H1 (cell line): ENCODE measurements around the gene CYLD. TPM values are rescaled to one million over a fixed set of nuclear protein-coding genes. Genes with fewer than 3 reads are reported as not detected.

Experiments
- CTCF ChIA-PET: fragments of 300-600 bp; sonication (Branson Sonifier 250); formaldehyde crosslinking; loops from one replicate; lab custom pipeline; 2021; ENCODE audit not compliant: partially characterized antibody; lab: Charles Lee
- POLR2A ChIA-PET: fragments of 300-600 bp; sonication (Branson Sonifier 250); formaldehyde crosslinking; loops from one replicate; lab custom pipeline; 2021; ENCODE audit warnings: inconsistent platforms; ENCODE audit not compliant: partially characterized antibody; lab: Charles Lee
- DNase-seq, 2 experiments: peaks; one replicate each; pipeline versions ENCODE4 v3.0.0 to v3.0.0-alpha.2; 2010 to 2022; ENCODE audit warnings: low spot score in 2 of 2, low read depth in 1 of 2, mixed read lengths in 1 of 2
- FAIRE-seq: peaks from 2 replicates; lab custom pipeline; 2011; peaks lifted over from hg19 to GRCh38; lab: Jason Lieb, UNC
- H2AFZ ChIP-seq: 2 replicates; pipeline ENCODE4 v1.8.1; 2012; ENCODE audit warnings: low read length, inconsistent platforms
- H2AK5ac ChIP-seq: 2 replicates; pipeline ENCODE4 v1.6.1; 2013; ENCODE audit warnings: low read depth, low read length
- H2BK120ac ChIP-seq: replicated peaks from 2 replicates; pipeline ENCODE3; 2013; ENCODE audit warnings: low read depth, low read length, inconsistent platforms
- H2BK12ac ChIP-seq: 2 replicates; pipeline ENCODE4 v1.6.1; 2013; ENCODE audit warnings: low read depth, low read length
- H2BK15ac ChIP-seq: 2 replicates; pipeline ENCODE4 v1.6.1; 2013; ENCODE audit warnings: low read length
- H2BK20ac ChIP-seq: 2 replicates; pipeline ENCODE4 v1.6.1; 2013; ENCODE audit warnings: low read length
- H2BK5ac ChIP-seq: 2 replicates; pipeline ENCODE4 v1.6.1; 2013; ENCODE audit warnings: low read depth, low read length
- H3K14ac ChIP-seq: 2 replicates; pipeline ENCODE4 v1.6.1; 2013; ENCODE audit warnings: inconsistent platforms; ENCODE audit not compliant: insufficient read length
- H3K18ac ChIP-seq: 2 replicates; pipeline ENCODE4 v1.6.1; 2013; ENCODE audit warnings: low read length; ENCODE audit errors: extremely low read depth
- H3K23ac ChIP-seq: 2 replicates; pipeline ENCODE4 v1.6.1; 2013; ENCODE audit warnings: inconsistent platforms; ENCODE audit not compliant: insufficient read length
- H3K23me2 ChIP-seq: 2 replicates; pipeline ENCODE4 v1.6.1; 2013; ENCODE audit warnings: low read depth, low read length
- H3K27ac ChIP-seq: 2 replicates; pipeline ENCODE4 v1.6.1; 2011; ENCODE audit warnings: low read depth, low read length, inconsistent platforms
- H3K27me3 ChIP-seq, 4 experiments: replicated peaks in 1 of 4; 1 replicate in 1 of 4; 2 replicates in 3 of 4; pipeline versions ENCODE4 v1.6.1 to v1.8.1; 2011 to 2013; ENCODE audit warnings: low read length in 3 of 4, mild to moderate bottlenecking in 3 of 4, inconsistent platforms in 2 of 4, mixed read lengths in 2 of 4, moderate library complexity in 1 of 4; ENCODE audit not compliant: control insufficient read depth in 3 of 4, insufficient read depth in 3 of 4; ENCODE audit errors: extremely low read depth in 1 of 4
- H3K36me3 ChIP-seq, 4 experiments: 2 replicates each; pipeline versions ENCODE4 v1.6.1 to v1.8.1; 2011 to 2013; ENCODE audit warnings: mild to moderate bottlenecking in 4 of 4, low read length in 3 of 4, moderate library complexity in 2 of 4, control low read depth in 1 of 4, inconsistent platforms in 1 of 4; ENCODE audit not compliant: insufficient read depth in 4 of 4, control insufficient read depth in 2 of 4
- H3K4ac ChIP-seq: replicated peaks from 2 replicates; pipeline ENCODE3; 2013; ENCODE audit warnings: low read length, low read depth, mixed read lengths, inconsistent platforms; ENCODE audit not compliant: insufficient read length
- H3K4me1 ChIP-seq, 4 experiments: replicated peaks in 1 of 4; 1 replicate in 1 of 4; 2 replicates in 3 of 4; pipeline versions ENCODE4 v1.6.1 to v1.8.1; 2011 to 2013; ENCODE audit warnings: low read length in 3 of 4, inconsistent platforms in 2 of 4, mixed read lengths in 1 of 4; ENCODE audit not compliant: insufficient read depth in 4 of 4, control insufficient read depth in 3 of 4
- H3K4me2 ChIP-seq, 2 experiments: 2 replicates each; pipeline versions ENCODE4 v1.6.1 to v1.8.1; 2011 to 2013; ENCODE audit warnings: low read depth in 2 of 2, low read length in 2 of 2, control low read depth in 1 of 2, inconsistent platforms in 1 of 2, mild to moderate bottlenecking in 1 of 2; ENCODE audit not compliant: insufficient read depth in 1 of 2
- H3K4me3 ChIP-seq, 4 experiments: fragments of 200-600, 300-600 bp in 1 of 4; sonication (generic), shearing (Covaris generic), sonication (Bioruptor Twin) in 1 of 4; 2 replicates each; pipeline versions ENCODE4 v1.5.1 to v1.8.1; 2011 to 2016; ENCODE audit warnings: low read length in 4 of 4, low read depth in 3 of 4, control low read depth in 2 of 4, inconsistent platforms in 2 of 4, mild to moderate bottlenecking in 2 of 4, mixed read lengths in 1 of 4, moderate library complexity in 1 of 4; ENCODE audit not compliant: insufficient read depth in 2 of 4; ENCODE audit errors: extremely low read depth in 1 of 4
- H3K56ac ChIP-seq: replicated peaks from 2 replicates; pipeline ENCODE3; 2013; ENCODE audit warnings: low read depth, mild to moderate bottlenecking, mixed read lengths, low read length, inconsistent platforms; ENCODE audit not compliant: insufficient read length
- H3K79me1 ChIP-seq: 2 replicates; pipeline ENCODE4 v1.6.1; 2013; ENCODE audit warnings: low read depth, low read length, control low read depth
- H3K79me2 ChIP-seq, 2 experiments: 2 replicates each; pipeline versions ENCODE4 v1.6.1 to v1.8.1; 2012 to 2013; ENCODE audit warnings: low read length in 2 of 2, mild to moderate bottlenecking in 2 of 2, inconsistent platforms in 1 of 2; ENCODE audit not compliant: insufficient read depth in 2 of 2, control insufficient read depth in 1 of 2
- H3K9ac ChIP-seq, 4 experiments: replicated peaks in 1 of 4; 1 replicate in 1 of 4; 2 replicates in 3 of 4; pipeline versions ENCODE4 v1.6.1 to v1.8.1; 2011 to 2013; ENCODE audit warnings: low read depth in 3 of 4, low read length in 3 of 4, control low read depth in 2 of 4, mild to moderate bottlenecking in 2 of 4, moderate library complexity in 2 of 4, inconsistent platforms in 1 of 4; ENCODE audit errors: extremely low read depth in 1 of 4
- H3K9me3 ChIP-seq, 2 experiments: 2 replicates each; pipeline versions ENCODE4 v1.6.1 to v1.8.1; 2012 to 2013; ENCODE audit warnings: mild to moderate bottlenecking in 2 of 2, moderate library complexity in 2 of 2, control low read depth in 1 of 2, inconsistent platforms in 1 of 2, low read depth in 1 of 2, low read length in 1 of 2, mixed read lengths in 1 of 2; ENCODE audit not compliant: insufficient read depth in 2 of 2
- H4K20me1 ChIP-seq, 2 experiments: replicated peaks in 1 of 2; 2 replicates each; pipeline versions ENCODE3 to v1.8.1; 2011 to 2013; ENCODE audit warnings: inconsistent platforms in 2 of 2, low read length in 2 of 2, mild to moderate bottlenecking in 1 of 2; ENCODE audit not compliant: insufficient read depth in 2 of 2, control insufficient read depth in 1 of 2
- H4K5ac ChIP-seq: 2 replicates; pipeline ENCODE4 v1.6.1; 2013; ENCODE audit warnings: low read length, low read depth, mixed read lengths, inconsistent platforms; ENCODE audit not compliant: insufficient read length
- H4K8ac ChIP-seq: 2 replicates; pipeline ENCODE4 v1.8.0; 2013; ENCODE audit warnings: mild to moderate bottlenecking, moderate library complexity, low read length, inconsistent platforms; ENCODE audit not compliant: insufficient read depth; ENCODE audit errors: extremely low read depth
- H4K91ac ChIP-seq: replicated peaks from 2 replicates; pipeline ENCODE3; 2013; ENCODE audit warnings: low read length, mixed read lengths, inconsistent platforms; ENCODE audit not compliant: insufficient read length
- CBX5 ChIP-seq: fragments of 300-800, 300-1000 bp; sonication (generic); IDR thresholded peaks from 2 replicates; pipeline ENCODE4 v1.7.1; 2016; ENCODE audit warnings: antibody characterized with exemption, low read length, low read depth
- EP300 ChIP-seq, 2 experiments: IDR thresholded peaks; 1 replicate in 1 of 2; 2 replicates in 1 of 2; pipeline ENCODE4 v1.6.1; 2011 to 2012; ENCODE audit warnings: low read depth in 2 of 2, low read length in 2 of 2, mild to moderate bottlenecking in 2 of 2, borderline replicate concordance in 1 of 2, inconsistent platforms in 1 of 2, moderate library complexity in 1 of 2
- GABPA ChIP-seq: IDR thresholded peaks from 2 replicates; pipeline ENCODE4 v1.6.1; 2011; ENCODE audit warnings: mild to moderate bottlenecking, low read length, moderate library complexity, borderline replicate concordance; ENCODE audit not compliant: insufficient read depth
- HDAC2 ChIP-seq, 2 experiments: fragments of 300-600 bp in 1 of 2; sonication (generic) in 1 of 2; IDR thresholded peaks; 2 replicates each; pipeline ENCODE4 v1.6.1; 2011 to 2012; ENCODE audit warnings: low read depth in 2 of 2, low read length in 2 of 2, mild to moderate bottlenecking in 2 of 2, moderate library complexity in 2 of 2, borderline replicate concordance in 1 of 2, inconsistent platforms in 1 of 2
- JUND ChIP-seq: IDR thresholded peaks from 2 replicates; pipeline ENCODE4 v1.6.1; 2011; ENCODE audit warnings: mild to moderate bottlenecking, improper control_type of control experiment, low read length
- KDM1A ChIP-seq: fragments of 200-600, 300-600 bp; sonication (generic); IDR thresholded peaks from 2 replicates; pipeline ENCODE4 v1.7.1; 2016; ENCODE audit warnings: mild to moderate bottlenecking, low read length, borderline replicate concordance
- KDM5A ChIP-seq: fragments of 200-600 bp; IDR thresholded peaks from 2 replicates; pipeline ENCODE4 v1.7.1; 2012; ENCODE audit warnings: mild to moderate bottlenecking, low read length, inconsistent platforms, mixed read lengths
- PHF8 ChIP-seq: fragments of 200-600 bp; sonication (generic); conservative IDR thresholded peaks from 2 replicates; pipeline ENCODE4 v1.7.1; 2012; ENCODE audit warnings: low read depth, mild to moderate bottlenecking, inconsistent platforms, low read length, moderate library complexity
- RBBP5 ChIP-seq: IDR thresholded peaks from 2 replicates; pipeline ENCODE4 v1.7.1; 2012; ENCODE audit warnings: low read depth, mild to moderate bottlenecking, inconsistent platforms, low read length, moderate library complexity, borderline replicate concordance
- SIRT6 ChIP-seq: IDR thresholded peaks from one replicate; pipeline ENCODE4 v1.7.1; 2012; ENCODE audit warnings: low read length, inconsistent platforms
- SIX5 ChIP-seq: IDR thresholded peaks from 2 replicates; pipeline ENCODE4 v1.6.1; 2011; ENCODE audit warnings: mild to moderate bottlenecking, low read depth, low read length
- WGBS, 2 experiments: shearing (Covaris generic) in 1 of 2; methylation state at CpG; one replicate each; pipeline versions ENCODE4 v1.1.6 to v1.1.7; 2013 to 2015; ENCODE audit warnings: low lambda C conversion rate in 2 of 2, mixed read lengths in 2 of 2, inconsistent platforms in 1 of 2, low coverage in 1 of 2, missing lambda C conversion rate in 1 of 2; ENCODE audit not compliant: insufficient replicate concordance in 2 of 2, insufficient coverage in 1 of 2, insufficient read length in 1 of 2; ENCODE audit errors: extremely low coverage in 1 of 2, missing lambda C conversion rate in 1 of 2; 5-methylcytosine and 5-hydroxymethylcytosine counted together
- polyA plus RNA-seq, 7 experiments: library from polyadenylated mRNA; depleted of rRNA in 3 of 7; stranded (reverse) in 5 of 7; unstranded in 2 of 7; fragments of >200 nt in 5 of 7; fragments of 200-250 nt in 2 of 7; gene quantifications; 1 replicate in 5 of 7; 2 replicates in 1 of 7; 4 replicates in 1 of 7; pipeline versions ENCODE4 v1.2.1 to v1.2.3, GENCODE V29; 2011 to 2013; ENCODE audit warnings: missing spikeins in 2 of 7, mixed read lengths in 2 of 7
- total RNA-seq: library from RNA; stranded (reverse); fragmentation: NEBNext Ultra II Directional; extraction: Animal tissue kit (Norgen Biotek cat#: 25700); gene quantifications from 2 replicates; pipeline ENCODE4 v1.2.1, GENCODE V29; 2021
- TF ChIP-seq, protein P1 (sequence below): IDR thresholded peaks from 2 replicates; pipeline ENCODE4 v1.6.1; 2012; ENCODE audit warnings: low read length, inconsistent platforms

Gene CYLD
- total and polyA plus RNA-seq, 2 of the 8 experiments (the other 6 are each of a cell fraction or from before 2014, with no cell fraction given) = 3.7 to 18.8 TPM

DNA sequence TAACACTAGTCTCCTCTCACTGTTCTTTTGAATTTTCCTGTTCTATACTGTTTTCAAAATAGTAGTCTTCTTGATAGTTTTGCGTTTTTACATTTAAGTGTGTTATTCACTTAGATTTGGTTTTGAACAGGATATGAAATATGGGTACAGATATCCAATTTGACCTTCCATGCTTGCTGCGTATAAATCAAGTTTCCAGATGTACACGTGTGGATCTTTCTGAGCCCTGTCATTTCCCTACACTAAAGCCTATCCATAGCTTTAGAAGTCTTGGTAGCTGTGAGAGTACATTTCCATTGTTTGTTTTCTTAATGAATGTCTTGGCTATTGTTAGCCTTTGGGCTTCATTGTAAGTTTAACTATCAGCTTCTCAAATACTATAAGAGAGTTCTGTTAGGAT, 20.4 kb downstream of the CYLD start:
- CTCF ChIA-PET = interaction anchor here (0.9 kb wide), 1 partner anchor 44 kb away, joined by 3 read pairs; no protein-coding TSS in a partner anchor
- no peak overlapping the region for H2AK5ac ChIP-seq
- FAIRE-seq = no peak
- H3K4me2 ChIP-seq = no peak overlapping the region
- POLR2A ChIA-PET = no interaction called here
- H2BK15ac ChIP-seq = no peak overlapping the region
- 80% methylated on average over 3 of the region's 3 CpGs; no CpG with 5 or more reads in 1 of the 2 experiments for WGBS, 2 experiments
- no peak overlapping the region for H4K8ac ChIP-seq
- H3K79me1 ChIP-seq = no peaks in the 10 kb centered on the region
- no peak overlapping the region for H4K91ac ChIP-seq
- no peak overlapping the region for H3K27ac ChIP-seq
- no peak overlapping the region for H2BK12ac ChIP-seq
- H4K20me1 ChIP-seq = no peaks in the 10 kb centered on the region
- no peak overlapping the region for H2AFZ ChIP-seq
- H3K23me2 ChIP-seq = no peaks in the 10 kb centered on the region
- no peak overlapping the region for H2BK20ac ChIP-seq
- no peaks in the 10 kb centered on the region; a peak in 1 of 8 replicates for H3K36me3 ChIP-seq
- H3K9ac ChIP-seq = no peak overlapping the region
- H3K9me3 ChIP-seq = peaks cover 0 to 4% of the 10 kb centered on the region in 2 experiments; a peak in 2 of 4 replicates
- H4K5ac ChIP-seq = no peak overlapping the region
- no peak overlapping the region for H2BK120ac ChIP-seq
- H3K27me3 ChIP-seq = no peaks in the 10 kb centered on the region
- DNase-seq = no peak
- H2BK5ac ChIP-seq = no peak overlapping the region
- H3K4me3 ChIP-seq = no peak overlapping the region
- H3K4ac ChIP-seq = no peak overlapping the region
- H3K4me1 ChIP-seq = no peaks in the 10 kb centered on the region
- no peak overlapping the region for H3K23ac ChIP-seq
- no peak overlapping the region for H3K14ac ChIP-seq
- no peak overlapping the region for H3K56ac ChIP-seq
- H3K18ac ChIP-seq = no peak overlapping the region
- H3K79me2 ChIP-seq = no peaks in the 10 kb centered on the region
- TF ChIP-seq SIRT6 = no peak
- no peak for TF ChIP-seq SIX5
- no peak for TF ChIP-seq HDAC2 (IDR thresholded peaks at IDR 0.05; ENCODE audit: borderline replicate concordance in 1 of 2, low read depth in 2 of 2, low read length in 2 of 2)
- TF ChIP-seq KDM1A = no peak
- TF ChIP-seq JUND = no peak
- no peak for TF ChIP-seq RBBP5
- no peak for TF ChIP-seq KDM5A
- TF ChIP-seq EP300 (IDR thresholded peaks at IDR 0.05; ENCODE audit: borderline replicate concordance in 1 of 2, low read depth in 2 of 2, low read length in 2 of 2) = no peak
- TF ChIP-seq CBX5 = no peak
- TF ChIP-seq, protein P1, sequence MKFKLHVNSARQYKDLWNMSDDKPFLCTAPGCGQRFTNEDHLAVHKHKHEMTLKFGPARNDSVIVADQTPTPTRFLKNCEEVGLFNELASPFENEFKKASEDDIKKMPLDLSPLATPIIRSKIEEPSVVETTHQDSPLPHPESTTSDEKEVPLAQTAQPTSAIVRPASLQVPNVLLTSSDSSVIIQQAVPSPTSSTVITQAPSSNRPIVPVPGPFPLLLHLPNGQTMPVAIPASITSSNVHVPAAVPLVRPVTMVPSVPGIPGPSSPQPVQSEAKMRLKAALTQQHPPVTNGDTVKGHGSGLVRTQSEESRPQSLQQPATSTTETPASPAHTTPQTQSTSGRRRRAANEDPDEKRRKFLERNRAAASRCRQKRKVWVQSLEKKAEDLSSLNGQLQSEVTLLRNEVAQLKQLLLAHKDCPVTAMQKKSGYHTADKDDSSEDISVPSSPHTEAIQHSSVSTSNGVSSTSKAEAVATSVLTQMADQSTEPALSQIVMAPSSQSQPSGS = no peak
- TF ChIP-seq GABPA = no peak
- no peak for TF ChIP-seq PHF8
